T-helper 1 cell treated with Interleukin-12 subunit alpha and Interleukin-12 subunit beta and Interleukin-4 antibody, amounts not matched to agents 30 μg/mL and 1 μg/mL, for 36 hours (primary cell): ENCODE data around the gene SH2D1B.

Experiments used
- H3K27ac Mint-ChIP-seq: one replicate; pipeline ENCODE4 v1.8.0; 2021; ENCODE audit warnings: mild to moderate bottlenecking, mixed read lengths
- H3K27me3 Mint-ChIP-seq: one replicate; pipeline ENCODE4 v1.8.0; 2021; ENCODE audit warnings: low read depth, mixed read lengths
- H3K36me3 Mint-ChIP-seq: one replicate; pipeline ENCODE4 v1.8.0; 2021; ENCODE audit warnings: low read depth, mixed read lengths
- H3K4me1 Mint-ChIP-seq: one replicate; pipeline ENCODE4 v1.8.0; 2021; ENCODE audit warnings: low read depth, mixed read lengths
- H3K4me3 Mint-ChIP-seq: one replicate; pipeline ENCODE4 v1.8.0; 2021; ENCODE audit warnings: mild to moderate bottlenecking, moderate library complexity, mixed read lengths
- H3K9me3 Mint-ChIP-seq: one replicate; pipeline ENCODE4 v1.8.0; 2021; ENCODE audit warnings: mixed read lengths

SH2D1B gene

GRCh38 chr1:162380061-162380846 lies 31.7 kb downstream of the SH2D1B start:
- no peaks in the 10 kb centered on the region for H3K36me3 Mint-ChIP-seq

GRCh38 chr1:162376691-162377090 lies 35.2 kb downstream of the SH2D1B start, which contains the start of gene SPATA46:
SPATA46 (minus strand) TSS chr1:162376854; CDS start chr1:162376790, 64 bp downstream.
- H3K36me3 Mint-ChIP-seq = no peaks in the 10 kb centered on the region
- no peaks in the 10 kb centered on the region for H3K4me1 Mint-ChIP-seq
- H3K27me3 Mint-ChIP-seq = no peaks in the 10 kb centered on the region
- no peak within 1 kb of the TSS for H3K27ac Mint-ChIP-seq
- no peak within 1 kb of the TSS for H3K4me3 Mint-ChIP-seq
- no peaks in the 10 kb centered on the region for H3K9me3 Mint-ChIP-seq

More at GRCh38 chr1:162380061-162380846, 31.7 kb downstream of the SH2D1B start:
- Mint-ChIP-seq H3K4me1 (no peaks in the 10 kb centered on the region), H3K9me3 (no peaks in the 10 kb centered on the region), H3K4me3 (no peak overlapping the region), H3K27ac (no peak overlapping the region), H3K27me3 (no peaks in the 10 kb centered on the region)

GRCh38 chr1:162375463-162375862 lies 36.5 kb downstream of the SH2D1B start:
- Mint-ChIP-seq H3K4me1 (no peaks in the 10 kb centered on the region), H3K4me3 (no peak overlapping the region), H3K9me3 (no peaks in the 10 kb centered on the region), H3K27me3 (no peaks in the 10 kb centered on the region), H3K36me3 (no peaks in the 10 kb centered on the region), H3K27ac (no peak overlapping the region)

- Mint-ChIP-seq H3K27me3 (no peaks in the 10 kb centered on the region), H3K9me3 (no peaks in the 10 kb centered on the region), H3K27ac (no peak overlapping the region), H3K36me3 (no peaks in the 10 kb centered on the region), H3K4me3 (no peak overlapping the region), H3K4me1 (no peaks in the 10 kb centered on the region)
Observed at GRCh38 chr1:162374406-162374805, 37.5 kb downstream of the SH2D1B start.

- Mint-ChIP-seq H3K27ac (no peak overlapping the region), H3K9me3 (no peaks in the 10 kb centered on the region), H3K4me1 (no peaks in the 10 kb centered on the region), H3K27me3 (no peaks in the 10 kb centered on the region), H3K36me3 (no peaks in the 10 kb centered on the region), H3K4me3 (no peak overlapping the region)
Observed at GRCh38 chr1:162373541-162374260, 38.2 kb downstream of the SH2D1B start.

- Mint-ChIP-seq H3K4me3 (no peak overlapping the region), H3K36me3 (no peaks in the 10 kb centered on the region), H3K27ac (no peak overlapping the region), H3K27me3 (no peaks in the 10 kb centered on the region), H3K4me1 (no peaks in the 10 kb centered on the region), H3K9me3 (no peaks in the 10 kb centered on the region)
Observed at GRCh38 chr1:162373072-162373427, 38.9 kb downstream of the SH2D1B start.

GRCh38 chr1:162372159-162373071 lies 39.5 kb downstream of the SH2D1B start:
- H3K9me3 Mint-ChIP-seq = no peaks in the 10 kb centered on the region
- H3K36me3 Mint-ChIP-seq = no peaks in the 10 kb centered on the region
- H3K4me3 Mint-ChIP-seq = no peak overlapping the region
- H3K4me1 Mint-ChIP-seq = no peaks in the 10 kb centered on the region
- H3K27me3 Mint-ChIP-seq = no peaks in the 10 kb centered on the region
- H3K27ac Mint-ChIP-seq = no peak overlapping the region

GRCh38 chr1:162371611-162372010 lies 40.3 kb downstream of the SH2D1B start:
- no peaks in the 10 kb centered on the region for H3K27me3 Mint-ChIP-seq

GRCh38 chr1:162370721-162371120 lies 41.2 kb downstream of the SH2D1B start:
- Mint-ChIP-seq H3K4me1 (no peaks in the 10 kb centered on the region), H3K27me3 (no peaks in the 10 kb centered on the region), H3K4me3 (no peak overlapping the region), H3K27ac (no peak overlapping the region), H3K36me3 (no peaks in the 10 kb centered on the region), H3K9me3 (no peaks in the 10 kb centered on the region)

More at GRCh38 chr1:162371611-162372010, 40.3 kb downstream of the SH2D1B start:
- no peak overlapping the region for H3K27ac Mint-ChIP-seq
- no peak overlapping the region for H3K4me3 Mint-ChIP-seq
- no peaks in the 10 kb centered on the region for H3K4me1 Mint-ChIP-seq
- H3K36me3 Mint-ChIP-seq = no peaks in the 10 kb centered on the region
- H3K9me3 Mint-ChIP-seq = no peaks in the 10 kb centered on the region

- no peak overlapping the region for H3K4me3 Mint-ChIP-seq
- H3K36me3 Mint-ChIP-seq = no peaks in the 10 kb centered on the region
- H3K4me1 Mint-ChIP-seq = no peaks in the 10 kb centered on the region
- H3K27me3 Mint-ChIP-seq = no peaks in the 10 kb centered on the region
- H3K27ac Mint-ChIP-seq = no peak overlapping the region
- no peaks in the 10 kb centered on the region for H3K9me3 Mint-ChIP-seq
Observed at GRCh38 chr1:162370161-162370560, 41.8 kb downstream of the SH2D1B start.

GRCh38 chr1:162369571-162369970 lies 42.4 kb downstream of the SH2D1B start:
- H3K9me3 Mint-ChIP-seq = no peaks in the 10 kb centered on the region
- H3K4me1 Mint-ChIP-seq = no peaks in the 10 kb centered on the region
- H3K27ac Mint-ChIP-seq = no peak overlapping the region
- H3K27me3 Mint-ChIP-seq = no peaks in the 10 kb centered on the region
- no peak overlapping the region for H3K4me3 Mint-ChIP-seq
- H3K36me3 Mint-ChIP-seq = no peaks in the 10 kb centered on the region

- Mint-ChIP-seq H3K36me3 (no peaks in the 10 kb centered on the region), H3K4me1 (no peaks in the 10 kb centered on the region), H3K27ac (no peak overlapping the region), H3K9me3 (no peaks in the 10 kb centered on the region), H3K4me3 (no peak overlapping the region), H3K27me3 (no peaks in the 10 kb centered on the region)
Observed at GRCh38 chr1:162368451-162368850, 43.5 kb downstream of the SH2D1B start.

- H3K4me1 Mint-ChIP-seq = no peaks in the 10 kb centered on the region
- no peaks in the 10 kb centered on the region for H3K27me3 Mint-ChIP-seq
- no peak overlapping the region for H3K4me3 Mint-ChIP-seq
- H3K27ac Mint-ChIP-seq = no peak overlapping the region
- H3K36me3 Mint-ChIP-seq = no peaks in the 10 kb centered on the region
- no peaks in the 10 kb centered on the region for H3K9me3 Mint-ChIP-seq
Observed at GRCh38 chr1:162367772-162368171, 44.2 kb downstream of the SH2D1B start.

GRCh38 chr1:162367073-162367472 lies 44.9 kb downstream of the SH2D1B start:
- Mint-ChIP-seq H3K27ac (no peak overlapping the region), H3K4me3 (no peak overlapping the region), H3K36me3 (no peaks in the 10 kb centered on the region), H3K9me3 (no peaks in the 10 kb centered on the region), H3K27me3 (no peaks in the 10 kb centered on the region), H3K4me1 (no peaks in the 10 kb centered on the region)
